ENCODE results near the gene ZNF688. TPM values are rescaled to one million over a fixed set of nuclear protein-coding genes. Genes with fewer than 3 reads are reported as not detected.

The ZNF688 gene
- total and polyA plus RNA-seq, 9 of the 15 experiments (the other 6 are each of a cell fraction or from before 2014, with no cell fraction given) = 0.48 to 12.9 (median 4.5) TPM

- peak; percentile 45; the same call in 1 of the 2 replicates for TF ChIP-seq ZNF609 (CRISPR knock-in tag; IDR thresholded peaks at IDR 0.05; ENCODE audit: borderline replicate concordance)
- TF ChIP-seq ZFPM2 (CRISPR knock-in tag; IDR thresholded peaks at IDR 0.05) = no peak
- TF ChIP-seq HNRNPK (IDR thresholded peaks at IDR 0.05; ENCODE audit: low read depth, low read length, poor library complexity, severe bottlenecking) = no peak
- TF ChIP-seq ZNF23 (CRISPR knock-in tag; IDR thresholded peaks at IDR 0.05) = no peak
- TF ChIP-seq KLF1 (tag; IDR thresholded peaks at IDR 0.05) = peak; percentile 61; the same call in 1 of the 2 replicates
- no peak for TF ChIP-seq HMBOX1 (IDR thresholded peaks at IDR 0.05)
- no peak for TF ChIP-seq MEIS2 (IDR thresholded peaks at IDR 0.05; ENCODE audit: partially characterized antibody)
- TF ChIP-seq MLLT1 (IDR thresholded peaks at IDR 0.05) = peak; percentile 66 to 91; a peak in 2 of 4 replicates
- TF ChIP-seq MXI1 (IDR thresholded peaks at IDR 0.05; ENCODE audit: low read depth, low read length) = peak; percentile 75
- TF ChIP-seq SIX5 (IDR thresholded peaks at IDR 0.05; ENCODE audit: borderline replicate concordance in 1 of 2, insufficient read depth in 1 of 2, low read depth in 1 of 2, low read length in 2 of 2) = peak; percentile 64; a peak in 3 of 4 replicates
- TF ChIP-seq ARID1B (IDR thresholded peaks at IDR 0.05) = no peak
These were observed 14.1 kb upstream of the ZNF688 start, which contains the start of gene ZNF785 (continued) for GRCh38 chr16:30585400-30586191.
